GM19240 (cell line): ENCODE results near the gene MRPL49.

Source experiments
- DNase-seq: peaks from one replicate; pipeline ENCODE4 v3.0.0; 2011; ENCODE audit warnings: low spot score; ENCODE audit not compliant: insufficient read length

Gene MRPL49

DNA sequence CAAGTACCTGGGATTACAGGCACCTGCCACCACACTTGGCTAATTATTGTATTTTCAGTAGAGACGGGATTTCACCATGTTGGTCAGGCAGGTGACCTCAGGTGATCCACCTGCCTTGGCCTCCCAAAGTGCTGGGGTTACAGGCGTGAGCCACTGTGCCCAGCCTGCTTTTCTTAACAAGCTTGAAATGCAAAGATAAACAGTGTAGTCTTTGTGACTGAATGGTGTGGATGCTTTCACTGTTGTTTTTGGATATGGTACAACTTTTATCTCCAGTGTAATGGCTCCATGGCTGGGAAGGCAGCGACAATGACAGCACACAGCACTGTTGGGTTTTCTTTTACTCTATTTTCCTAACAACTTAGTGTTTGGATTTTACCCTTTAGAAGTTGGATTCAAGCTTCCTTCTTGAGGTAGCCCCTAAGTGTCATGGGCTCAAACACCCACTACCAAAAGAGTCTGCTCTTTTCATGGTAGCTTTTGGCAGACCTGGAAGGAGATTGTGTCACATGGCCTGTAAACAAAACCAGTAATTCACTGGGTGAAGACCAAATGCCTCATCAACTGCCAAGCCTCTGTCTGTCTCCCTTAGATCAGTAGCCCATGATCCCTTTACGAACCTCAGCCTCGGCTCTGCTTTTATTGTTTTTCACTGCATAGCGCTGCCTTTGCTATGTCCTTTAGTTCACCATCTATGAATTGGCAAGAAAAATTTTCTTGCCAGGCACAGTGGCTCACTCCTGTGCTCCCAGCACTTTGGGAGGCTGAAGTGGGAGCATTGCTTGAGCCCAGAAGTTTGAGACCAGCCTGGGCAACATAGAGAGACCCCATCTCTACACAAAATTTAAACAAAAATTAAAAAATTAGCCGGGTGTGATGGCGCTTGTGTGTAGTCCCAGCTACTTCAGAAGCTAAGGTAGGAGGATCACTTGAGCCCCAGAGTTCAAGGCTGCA lies 19.7 kb upstream of the MRPL49 start:
- DNase-seq: no peak

- DNase-seq: no peak
Observed at GRCh38 chr11:65103476-65103875, 18.6 kb upstream of the MRPL49 start.

GRCh38 chr11:65104628-65105027 lies 17.5 kb upstream of the MRPL49 start:
- no peak for DNase-seq

- no peak for DNase-seq
Observed at GRCh38 chr11:65107078-65107477, 15.0 kb upstream of the MRPL49 start.

- DNase-seq: no peak
Observed at GRCh38 chr11:65107751-65108468, 14.2 kb upstream of the MRPL49 start.

DNA sequence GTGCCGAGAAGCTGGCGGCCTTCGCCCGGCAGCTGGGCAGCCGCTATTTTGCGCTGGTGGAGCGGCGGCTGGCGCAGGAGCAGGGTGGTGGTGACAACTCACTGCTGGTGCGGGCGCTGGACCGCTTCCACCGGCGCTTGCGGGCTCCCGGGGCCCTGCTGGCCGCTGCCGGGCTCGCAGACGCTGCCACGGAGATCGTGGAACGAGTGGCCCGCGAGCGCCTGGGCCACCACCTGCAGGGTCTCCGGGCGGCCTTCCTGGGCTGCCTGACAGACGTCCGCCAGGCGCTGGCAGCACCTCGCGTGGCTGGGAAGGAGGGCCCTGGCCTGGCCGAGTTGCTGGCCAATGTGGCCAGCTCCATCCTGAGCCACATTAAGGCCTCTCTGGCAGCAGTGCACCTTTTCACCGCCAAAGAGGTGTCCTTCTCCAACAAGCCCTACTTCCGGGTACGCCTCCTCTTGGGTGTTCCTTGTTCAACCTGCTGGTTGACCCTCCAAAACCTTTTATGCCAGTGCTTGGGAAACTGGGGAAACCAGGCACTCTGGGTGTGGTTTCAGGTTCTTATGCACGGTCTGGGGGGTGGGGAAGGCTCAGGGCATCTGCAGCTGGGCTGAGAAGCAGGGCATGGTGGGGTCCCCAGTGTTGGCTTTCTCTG lies 13.5 kb upstream of the MRPL49 start:
- DNase-seq: no peak

DNA sequence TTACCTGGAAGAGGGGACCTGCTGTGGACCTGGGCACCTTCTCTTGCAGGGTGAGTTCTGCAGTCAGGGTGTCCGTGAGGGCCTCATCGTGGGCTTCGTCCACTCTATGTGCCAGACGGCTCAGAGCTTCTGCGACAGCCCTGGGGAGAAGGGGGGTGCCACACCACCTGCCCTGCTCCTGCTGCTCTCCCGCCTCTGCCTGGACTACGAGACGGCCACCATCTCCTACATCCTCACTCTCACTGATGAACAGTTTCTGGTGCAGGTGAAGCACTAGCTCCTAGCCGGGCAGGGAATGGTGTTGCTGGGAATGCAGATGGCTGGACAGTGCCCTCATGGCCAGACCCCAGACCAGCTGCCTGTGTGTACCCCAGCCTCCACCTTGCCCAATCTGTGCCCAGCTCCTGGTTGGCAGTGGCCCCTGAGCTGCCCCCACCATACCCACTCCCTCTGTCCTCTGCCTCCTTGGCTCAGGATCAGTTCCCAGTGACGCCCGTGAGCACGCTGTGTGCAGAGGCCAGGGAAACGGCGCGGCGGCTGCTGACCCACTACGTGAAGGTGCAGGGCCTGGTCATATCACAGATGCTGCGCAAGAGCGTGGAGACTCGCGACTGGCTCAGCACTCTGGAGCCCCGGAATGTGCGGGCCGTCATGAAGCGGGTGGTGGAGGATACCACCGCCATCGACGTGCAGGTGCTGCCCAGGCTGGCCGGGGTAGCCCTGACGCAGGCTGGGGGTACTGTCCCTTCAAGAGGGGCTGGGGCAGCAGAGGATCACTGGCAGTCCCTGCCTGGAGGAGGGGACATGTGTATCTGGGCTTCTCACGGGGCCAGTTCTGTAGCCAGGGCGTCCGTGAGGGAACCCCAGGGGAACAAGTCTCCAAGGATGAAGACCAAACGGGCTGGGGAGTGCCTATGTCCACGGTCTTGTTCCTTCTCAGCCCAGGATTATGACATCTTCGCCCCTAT lies 12.6 kb upstream of the MRPL49 start:
- no peak for DNase-seq

GRCh38 chr11:65110354-65110861 lies 11.7 kb upstream of the MRPL49 start:
- DNase-seq: peak; percentile 95

GRCh38 chr11:65111159-65111743 lies 10.9 kb upstream of the MRPL49 start:
- peak; percentile 94 for DNase-seq

DNA sequence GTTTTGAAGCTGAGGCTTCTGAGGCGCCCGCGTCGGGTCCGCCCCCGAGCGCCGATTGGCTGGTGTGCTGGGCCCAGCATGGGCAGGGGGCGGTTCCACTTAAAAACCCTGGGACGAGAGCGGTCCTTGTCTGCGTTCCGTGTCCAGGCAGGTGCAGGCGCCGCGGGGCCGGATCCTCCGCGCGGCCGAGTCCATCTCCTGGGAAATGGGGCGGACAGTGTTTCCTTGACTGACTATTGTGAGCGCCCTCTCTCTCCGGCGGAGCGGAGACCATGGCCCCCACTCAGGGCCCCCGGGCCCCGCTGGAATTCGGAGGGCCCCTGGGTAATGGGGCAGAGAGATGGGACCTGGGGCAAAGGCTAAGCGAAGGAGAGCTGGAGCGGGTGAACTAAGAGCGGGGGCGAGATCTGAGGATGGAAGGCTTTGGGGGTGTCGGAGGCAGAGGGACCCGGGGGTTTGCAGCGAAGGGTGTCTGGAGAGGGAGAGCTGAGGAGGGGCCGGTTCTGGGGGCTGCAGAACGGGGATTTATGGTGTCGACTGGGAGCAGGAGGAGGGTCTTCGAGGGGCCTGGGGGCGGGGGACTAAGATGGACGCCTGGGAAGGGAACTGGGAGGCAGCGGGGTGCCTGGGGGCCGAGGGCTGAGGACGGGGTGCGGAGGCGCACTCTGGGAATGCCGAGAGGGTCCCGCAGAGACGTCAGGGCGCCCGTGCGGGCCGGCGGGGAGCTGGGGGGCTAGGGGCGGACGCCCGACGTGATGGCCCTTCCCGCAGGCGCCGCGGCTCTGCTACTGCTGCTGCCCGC lies 10.2 kb upstream of the MRPL49 start, which contains the start of gene TM7SF2:
TM7SF2 (plus strand) TSS at position 129 of the 802 bp plus-strand sequence; CDS start at position 273, 144 bp downstream.
- DNase-seq: no peak

DNA sequence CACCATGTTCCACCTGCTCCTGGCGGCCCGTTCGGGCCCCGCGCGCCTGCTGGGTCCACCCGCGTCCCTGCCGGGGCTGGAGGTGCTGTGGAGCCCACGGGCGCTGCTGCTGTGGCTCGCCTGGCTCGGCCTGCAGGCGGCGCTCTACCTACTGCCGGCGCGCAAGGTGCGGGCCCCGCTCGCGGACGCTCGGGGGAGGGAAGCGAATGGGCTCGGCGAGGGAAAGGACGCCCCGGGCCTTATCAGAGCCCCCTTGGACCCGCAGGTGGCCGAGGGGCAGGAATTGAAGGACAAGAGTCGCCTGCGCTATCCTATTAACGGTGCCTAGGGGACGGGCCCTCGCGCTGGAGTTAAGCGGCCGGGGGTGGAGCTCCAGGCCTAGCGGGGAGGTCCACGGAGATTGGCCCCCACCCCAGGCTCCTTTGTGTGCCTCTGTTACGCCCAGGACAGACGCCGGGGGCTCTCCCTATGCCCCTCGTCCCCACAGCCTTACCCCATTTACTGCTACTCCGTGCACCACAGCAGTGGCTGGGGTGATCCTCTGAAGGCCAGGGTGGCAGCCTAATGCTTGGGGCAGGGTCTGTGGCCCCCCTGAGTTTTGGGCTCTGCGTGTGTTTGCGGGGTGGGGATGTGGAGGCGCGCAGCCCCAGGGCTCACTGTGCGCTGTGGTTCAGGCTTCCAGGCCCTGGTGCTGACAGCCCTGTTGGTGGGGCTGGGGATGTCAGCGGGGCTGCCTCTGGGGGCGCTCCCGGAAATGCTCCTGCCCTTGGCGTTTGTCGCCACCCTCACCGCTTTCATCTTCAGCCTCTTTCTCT lies 9.4 kb upstream of the MRPL49 start:
- DNase-seq: peak; percentile 50

DNA sequence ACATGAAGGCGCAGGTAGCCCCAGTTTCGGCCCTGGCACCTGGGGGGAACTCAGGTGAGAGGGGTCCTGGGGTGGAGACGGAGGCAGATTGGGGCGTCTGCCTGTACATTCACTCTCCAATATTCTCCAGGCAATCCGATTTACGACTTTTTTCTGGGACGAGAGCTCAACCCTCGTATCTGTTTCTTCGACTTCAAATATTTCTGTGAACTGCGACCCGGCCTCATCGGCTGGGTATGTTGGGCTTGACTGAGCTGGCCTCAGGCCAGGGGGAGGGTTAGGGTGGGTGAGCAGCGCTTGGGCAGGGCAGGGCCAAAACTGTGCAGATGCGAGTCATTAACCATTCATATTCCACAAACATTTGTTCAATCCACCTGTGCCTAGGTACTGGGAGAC lies 8.8 kb upstream of the MRPL49 start:
- no peak for DNase-seq

DNA sequence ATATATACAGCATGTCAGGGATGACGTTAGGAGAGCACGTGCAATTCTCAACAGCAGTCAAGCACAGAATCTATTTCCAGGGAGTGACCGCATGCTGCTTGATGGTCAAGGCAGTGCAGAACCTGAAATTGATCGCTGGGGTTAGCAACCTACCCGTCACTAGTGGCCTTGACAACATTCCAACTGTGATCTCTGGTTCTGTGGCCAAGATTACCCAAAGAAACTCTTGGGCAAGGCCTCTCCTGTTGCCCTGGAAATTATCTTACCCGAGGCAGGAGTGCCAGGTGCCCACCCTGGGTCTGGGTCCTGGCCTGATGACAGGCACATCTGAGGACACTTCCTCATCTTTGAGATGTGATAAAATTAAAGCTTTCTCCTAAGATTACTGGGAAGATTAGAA lies 8.3 kb upstream of the MRPL49 start:
- DNase-seq: no peak

- no peak for DNase-seq
Observed at GRCh38 chr11:65114538-65115171, 7.5 kb upstream of the MRPL49 start.

GRCh38 chr11:65115361-65116082 lies 6.6 kb upstream of the MRPL49 start:
- no peak for DNase-seq

GRCh38 chr11:65116370-65117205 lies 5.5 kb upstream of the MRPL49 start:
- DNase-seq: no peak
